ENCODE measurements around the gene TMEM263. TPM values are rescaled to one million over a fixed set of nuclear protein-coding genes. Genes with fewer than 3 reads are reported as not detected.
A peak's percentile ranks its signal among the peaks of the same experiment; 100 is the strongest.

Gene TMEM263
- total and polyA plus RNA-seq, 9 of the 15 experiments (the other 6 are each of a cell fraction or from before 2014, with no cell fraction given): 12.6 to 36.7 (median 24.4) TPM

DNA sequence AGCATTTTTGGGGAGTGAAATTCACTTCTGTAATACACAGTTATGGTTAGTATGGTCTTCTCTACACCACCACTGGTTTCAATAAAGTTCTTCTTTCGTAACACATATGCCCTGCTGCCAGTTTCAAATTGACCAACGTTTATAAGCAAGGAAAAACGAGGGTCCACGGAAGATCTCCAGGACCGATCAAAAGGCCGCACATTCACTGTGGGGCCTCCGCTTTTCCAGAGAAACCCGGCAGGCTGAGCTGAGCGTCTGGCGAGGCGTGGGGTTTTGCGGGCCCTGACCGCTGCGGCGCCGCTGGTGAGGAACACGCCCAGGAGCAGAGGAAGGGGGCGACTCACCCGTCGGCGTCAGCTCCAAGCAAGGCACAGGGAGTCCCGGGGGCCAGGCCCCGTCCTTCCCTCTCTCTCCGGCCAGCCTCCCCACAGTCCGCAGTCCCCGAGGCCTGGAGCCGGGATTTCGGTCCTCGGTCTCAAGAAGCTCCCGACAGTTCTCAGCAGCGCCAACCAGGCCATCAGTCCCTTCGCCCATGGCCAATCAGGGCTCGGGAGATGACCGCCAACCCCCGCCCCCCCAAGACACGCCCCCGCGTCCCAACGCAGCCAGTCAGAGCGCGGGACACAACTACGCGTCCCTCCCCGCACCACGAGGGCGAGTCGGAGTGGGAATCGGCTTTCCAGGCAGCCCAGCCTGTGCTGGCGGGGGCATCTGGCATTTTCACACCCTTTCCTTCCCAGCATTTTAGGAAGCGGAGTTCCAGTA, 31.1 kb downstream of the TMEM263 start, which contains the start of gene MTERF2 (continued):
- TF ChIP-seq, protein P1, sequence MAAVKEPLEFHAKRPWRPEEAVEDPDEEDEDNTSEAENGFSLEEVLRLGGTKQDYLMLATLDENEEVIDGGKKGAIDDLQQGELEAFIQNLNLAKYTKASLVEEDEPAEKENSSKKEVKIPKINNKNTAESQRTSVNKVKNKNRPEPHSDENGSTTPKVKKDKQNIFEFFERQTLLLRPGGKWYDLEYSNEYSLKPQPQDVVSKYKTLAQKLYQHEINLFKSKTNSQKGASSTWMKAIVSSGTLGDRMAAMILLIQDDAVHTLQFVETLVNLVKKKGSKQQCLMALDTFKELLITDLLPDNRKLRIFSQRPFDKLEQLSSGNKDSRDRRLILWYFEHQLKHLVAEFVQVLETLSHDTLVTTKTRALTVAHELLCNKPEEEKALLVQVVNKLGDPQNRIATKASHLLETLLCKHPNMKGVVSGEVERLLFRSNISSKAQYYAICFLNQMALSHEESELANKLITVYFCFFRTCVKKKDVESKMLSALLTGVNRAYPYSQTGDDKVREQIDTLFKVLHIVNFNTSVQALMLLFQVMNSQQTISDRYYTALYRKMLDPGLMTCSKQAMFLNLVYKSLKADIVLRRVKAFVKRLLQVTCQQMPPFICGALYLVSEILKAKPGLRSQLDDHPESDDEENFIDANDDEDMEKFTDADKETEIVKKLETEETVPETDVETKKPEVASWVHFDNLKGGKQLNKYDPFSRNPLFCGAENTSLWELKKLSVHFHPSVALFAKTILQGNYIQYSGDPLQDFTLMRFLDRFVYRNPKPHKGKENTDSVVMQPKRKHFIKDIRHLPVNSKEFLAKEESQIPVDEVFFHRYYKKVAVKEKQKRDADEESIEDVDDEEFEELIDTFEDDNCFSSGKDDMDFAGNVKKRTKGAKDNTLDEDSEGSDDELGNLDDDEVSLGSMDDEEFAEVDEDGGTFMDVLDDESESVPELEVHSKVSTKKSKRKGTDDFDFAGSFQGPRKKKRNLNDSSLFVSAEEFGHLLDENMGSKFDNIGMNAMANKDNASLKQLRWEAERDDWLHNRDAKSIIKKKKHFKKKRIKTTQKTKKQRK (IDR thresholded peaks at IDR 0.05; ENCODE audit: borderline replicate concordance, low read depth, low read length): no peak
- TF ChIP-seq CREB3L1 (IDR thresholded peaks at IDR 0.05; ENCODE audit: borderline replicate concordance, low read depth) (no peak), IRF9 (tag; IDR thresholded peaks at IDR 0.05) (no peak), ZSCAN32 (CRISPR knock-in tag; IDR thresholded peaks at IDR 0.05) (no peak), TAF7 (tag; IDR thresholded peaks at IDR 0.05) (no peak), JUND (IDR thresholded peaks at IDR 0.05; ENCODE audit: borderline replicate concordance, low read depth, low read length) (peak; percentile 8), JUND (tag; IDR thresholded peaks at IDR 0.05; ENCODE audit: borderline replicate concordance, low read depth, low read length) (no peak), ZNF175 (CRISPR knock-in tag; IDR thresholded peaks at IDR 0.05; ENCODE audit: low read depth) (no peak), ESRRB (CRISPR knock-in tag; IDR thresholded peaks at IDR 0.05; ENCODE audit: borderline replicate concordance) (no peak), ARID1B (IDR thresholded peaks at IDR 0.05) (0 out of 2 replicates have a peak, but pooled peaks have one; percentile 20), CHD2 (IDR thresholded peaks at IDR 0.05; ENCODE audit: low read depth, low read length) (no peak; the same call in 1 of the 2 replicates), SNRNP70 (optimal IDR thresholded peaks at IDR 0.05; ENCODE audit: low read depth, low read length) (no peak), ZBTB7A (IDR thresholded peaks at IDR 0.05; ENCODE audit: borderline replicate concordance, control insufficient read depth, low read depth, low read length) (no peak; the same call in 1 of the 2 replicates), SOX6 (IDR thresholded peaks at IDR 0.05) (no peak), ZNF133 (CRISPR knock-in tag; IDR thresholded peaks at IDR 0.05) (no peak), SIN3B (IDR thresholded peaks at IDR 0.05; ENCODE audit: low read depth) (no peak), ZNF699 (CRISPR knock-in tag; IDR thresholded peaks at IDR 0.05; ENCODE audit: insufficient replicate concordance) (no peak), ELK1 (CRISPR knock-in tag; IDR thresholded peaks at IDR 0.05) (no peak), ARHGAP35 (IDR thresholded peaks at IDR 0.05; ENCODE audit: partially characterized antibody) (no peak)
- TF ChIP-seq, protein P2, sequence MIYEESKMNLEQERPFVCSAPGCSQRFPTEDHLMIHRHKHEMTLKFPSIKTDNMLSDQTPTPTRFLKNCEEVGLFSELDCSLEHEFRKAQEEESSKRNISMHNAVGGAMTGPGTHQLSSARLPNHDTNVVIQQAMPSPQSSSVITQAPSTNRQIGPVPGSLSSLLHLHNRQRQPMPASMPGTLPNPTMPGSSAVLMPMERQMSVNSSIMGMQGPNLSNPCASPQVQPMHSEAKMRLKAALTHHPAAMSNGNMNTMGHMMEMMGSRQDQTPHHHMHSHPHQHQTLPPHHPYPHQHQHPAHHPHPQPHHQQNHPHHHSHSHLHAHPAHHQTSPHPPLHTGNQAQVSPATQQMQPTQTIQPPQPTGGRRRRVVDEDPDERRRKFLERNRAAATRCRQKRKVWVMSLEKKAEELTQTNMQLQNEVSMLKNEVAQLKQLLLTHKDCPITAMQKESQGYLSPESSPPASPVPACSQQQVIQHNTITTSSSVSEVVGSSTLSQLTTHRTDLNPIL (CRISPR knock-in tag; IDR thresholded peaks at IDR 0.05): no peak
